Central memory CD8-positive, alpha-beta T cell (primary cell): ENCODE data around the gene C2orf42.
"Not testable (repeated sequence)": the region's sequence is repeated elsewhere in the genome, so short reads cannot be mapped to it uniquely, and the experiment has no call there.

Experiments
- ATAC-seq: fragments of 150-1000 bp; cut with Tn5 transposase; replicated peaks from 2 replicates; pipeline ENCODE4 v1.10.0; 2022; ENCODE audit warnings: mild to moderate bottlenecking, moderate FRiP score, moderate number of reproducible peaks; ENCODE audit not compliant: poor library complexity, severe bottlenecking; ENCODE audit errors: extremely low read depth
- DNase-seq, 2 donors: peaks; one replicate each; pipeline ENCODE4 v3.0.0; 2021; ENCODE audit warnings: low spot score in 2 of 2
- H3K27ac Mint-ChIP-seq: one replicate; pipeline ENCODE4 v1.8.0; 2022; ENCODE audit warnings: low read depth, mild to moderate bottlenecking, moderate library complexity, mixed read lengths
- H3K27me3 Mint-ChIP-seq: one replicate; pipeline ENCODE4 v1.8.0; 2022; ENCODE audit warnings: mixed read lengths
- H3K36me3 Mint-ChIP-seq: one replicate; pipeline ENCODE4 v1.8.0; 2022; ENCODE audit warnings: mild to moderate bottlenecking, moderate library complexity, mixed read lengths; ENCODE audit not compliant: insufficient read depth
- H3K4me1 Mint-ChIP-seq: one replicate; pipeline ENCODE4 v1.8.0; 2022; ENCODE audit warnings: mixed read lengths
- H3K4me3 Mint-ChIP-seq: one replicate; pipeline ENCODE4 v1.8.0; 2022; ENCODE audit warnings: mild to moderate bottlenecking, moderate library complexity, mixed read lengths
- H3K9me3 Mint-ChIP-seq: one replicate; pipeline ENCODE4 v1.8.0; 2022; ENCODE audit warnings: mixed read lengths

The C2orf42 gene

DNA sequence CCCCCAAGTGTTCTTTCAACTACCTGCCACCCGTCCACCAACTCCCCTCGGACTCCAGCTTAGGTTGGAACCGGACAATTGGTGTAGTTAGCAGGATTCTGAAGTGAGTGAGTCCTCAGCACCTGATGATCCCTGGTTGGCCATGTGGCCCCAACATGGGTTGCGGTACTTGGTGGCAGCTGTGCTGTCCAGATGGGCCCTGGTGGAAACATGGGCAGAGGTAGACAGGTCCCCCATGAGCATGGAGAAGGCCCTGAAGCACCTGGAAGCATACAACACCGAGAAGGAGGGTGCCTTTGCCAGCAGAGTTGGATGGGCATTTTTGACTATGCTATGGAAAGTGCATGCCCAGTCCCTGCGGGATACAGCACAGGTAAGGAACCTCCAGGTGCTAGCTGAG lies 11.0 kb upstream of the C2orf42 start:
- no peaks in the 10 kb centered on the region for H3K36me3 Mint-ChIP-seq
- no peak for ATAC-seq
- no peak overlapping the region for H3K4me3 Mint-ChIP-seq
- no peaks in the 10 kb centered on the region for H3K27me3 Mint-ChIP-seq
- no peak for DNase-seq
- H3K4me1 Mint-ChIP-seq, result no peaks in the 10 kb centered on the region
- no peaks in the 10 kb centered on the region for H3K9me3 Mint-ChIP-seq
- H3K27ac Mint-ChIP-seq, result no peak overlapping the region

DNA sequence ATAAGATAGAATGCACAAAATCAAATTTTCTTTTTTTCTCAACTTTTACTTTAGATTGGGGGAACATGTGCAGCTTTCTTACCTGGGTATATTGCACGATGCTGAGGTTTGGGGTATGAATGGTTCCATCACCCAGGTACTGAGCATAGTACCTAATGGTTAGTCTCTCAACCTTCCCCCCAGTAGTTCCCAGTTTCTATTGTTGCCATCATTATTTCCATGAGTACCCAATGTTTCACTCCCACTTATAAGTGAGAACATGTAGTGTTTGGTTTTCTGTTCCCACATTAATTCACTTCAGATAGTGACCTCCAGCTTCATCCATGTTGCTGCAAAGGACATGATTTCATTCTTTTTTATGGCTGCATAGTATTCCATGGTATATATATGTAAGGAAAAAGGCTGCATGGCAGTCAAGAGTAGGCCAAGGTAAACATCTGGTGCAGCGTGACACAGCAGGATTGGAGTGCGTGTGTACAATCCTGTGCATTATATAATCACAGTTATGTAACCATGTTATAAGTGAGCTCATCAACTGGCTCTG lies 10.5 kb upstream of the C2orf42 start:
- no peak for ATAC-seq
- no peaks in the 10 kb centered on the region for H3K27me3 Mint-ChIP-seq
- H3K4me3 Mint-ChIP-seq, result no peak overlapping the region
- no peaks in the 10 kb centered on the region for H3K4me1 Mint-ChIP-seq
- H3K27ac Mint-ChIP-seq, result no peak overlapping the region
- H3K36me3 Mint-ChIP-seq, result no peaks in the 10 kb centered on the region
- DNase-seq, result no peak
- no peaks in the 10 kb centered on the region for H3K9me3 Mint-ChIP-seq

DNA sequence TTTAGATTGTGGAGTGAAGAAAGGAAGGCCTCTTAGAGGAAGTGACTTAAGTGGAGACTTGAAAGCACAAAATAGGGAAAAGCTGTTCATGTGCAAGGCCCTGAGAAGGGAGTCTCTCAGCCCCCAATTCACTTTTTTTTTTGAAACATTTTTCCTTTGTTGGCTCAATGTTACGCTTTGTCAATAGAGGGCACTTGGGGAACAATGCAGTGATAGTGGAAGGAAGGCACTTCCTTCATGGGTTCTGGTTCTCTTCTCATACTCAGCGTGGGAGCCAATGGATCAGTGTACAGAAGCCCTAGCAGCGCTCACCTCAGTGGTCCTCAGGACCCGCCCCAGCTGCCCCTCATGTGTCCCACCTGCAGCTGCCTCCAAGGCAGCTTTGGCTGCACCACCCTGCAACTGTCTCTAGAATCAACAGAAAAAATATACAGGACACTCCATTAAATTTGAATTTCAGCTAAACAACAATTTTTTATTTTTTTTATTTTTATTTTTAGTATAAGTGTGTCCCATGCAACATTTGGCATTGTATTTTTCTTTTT lies 8.6 kb upstream of the C2orf42 start:
- Mint-ChIP-seq H3K27ac (no peak overlapping the region), H3K4me3 (no peak overlapping the region), H3K36me3 (no peaks in the 10 kb centered on the region), H3K4me1 (no peaks in the 10 kb centered on the region), H3K27me3 (no peaks in the 10 kb centered on the region), H3K9me3 (no peaks in the 10 kb centered on the region)
- DNase-seq (no peak), ATAC-seq (no peak)

DNA sequence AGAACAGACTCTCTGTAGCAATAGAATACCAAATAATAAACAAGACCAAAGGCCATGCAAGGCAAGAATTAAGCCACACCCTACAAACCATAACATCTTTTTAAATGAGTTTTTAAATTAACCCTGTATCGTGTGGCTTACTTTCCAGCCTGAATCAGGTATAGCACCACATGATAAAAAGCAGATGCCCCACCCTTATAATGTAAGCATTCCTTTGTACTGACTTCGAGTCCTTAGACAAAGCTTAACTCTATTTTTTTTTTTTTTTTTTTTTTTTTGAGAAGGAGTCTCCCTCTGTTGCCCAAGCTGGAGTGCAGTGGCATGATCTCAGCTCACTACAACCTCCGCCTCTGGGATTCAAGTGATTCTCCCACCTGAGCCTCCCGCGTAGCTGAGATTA lies 1.7 kb upstream of the C2orf42 start:
- no peak for ATAC-seq
- no peak overlapping the region for H3K27ac Mint-ChIP-seq
- no peak for DNase-seq

DNA sequence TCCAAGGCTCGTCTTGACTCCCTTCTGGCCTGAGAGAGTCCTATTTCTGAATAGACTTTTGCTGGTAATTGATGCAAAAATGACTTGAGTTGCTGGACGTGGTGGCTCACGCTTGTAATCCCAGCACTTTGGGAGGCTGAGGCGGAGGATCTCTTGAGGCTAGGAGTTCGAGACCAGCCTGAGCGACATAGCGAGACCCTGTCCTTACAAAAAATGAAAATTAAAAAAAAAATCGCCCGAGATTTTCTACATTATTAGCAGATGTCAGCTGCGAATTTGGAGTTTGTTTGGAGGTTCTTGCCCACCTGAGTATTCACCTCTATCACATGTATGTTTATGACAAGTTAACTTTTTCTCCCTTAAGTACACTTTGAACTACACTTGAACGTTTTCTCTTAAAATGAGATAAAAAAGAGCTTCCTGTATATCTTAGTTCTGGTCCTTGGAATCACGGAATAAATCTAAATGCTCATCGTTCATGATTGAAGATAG lies 471 bp upstream of the C2orf42 start:
- no peak for ATAC-seq
- H3K9me3 Mint-ChIP-seq, result no peaks in the 10 kb centered on the region
- DNase-seq, result no peak
- H3K4me3 Mint-ChIP-seq, result peak overlapping the region; percentile 96
- H3K27ac Mint-ChIP-seq, result peak overlapping the region; percentile 100
- H3K36me3 Mint-ChIP-seq, result peaks cover 18% of the 10 kb centered on the region
- H3K27me3 Mint-ChIP-seq, result no peaks in the 10 kb centered on the region
- H3K4me1 Mint-ChIP-seq, result peaks cover 16% of the 10 kb centered on the region

More for the DNA sequence above, 1.7 kb upstream of the C2orf42 start:
- no peaks in the 10 kb centered on the region for H3K9me3 Mint-ChIP-seq
- H3K4me1 Mint-ChIP-seq, result peaks cover 16% of the 10 kb centered on the region
- no peak overlapping the region for H3K4me3 Mint-ChIP-seq
- peaks cover 18% of the 10 kb centered on the region for H3K36me3 Mint-ChIP-seq
- H3K27me3 Mint-ChIP-seq, result no peaks in the 10 kb centered on the region

DNA sequence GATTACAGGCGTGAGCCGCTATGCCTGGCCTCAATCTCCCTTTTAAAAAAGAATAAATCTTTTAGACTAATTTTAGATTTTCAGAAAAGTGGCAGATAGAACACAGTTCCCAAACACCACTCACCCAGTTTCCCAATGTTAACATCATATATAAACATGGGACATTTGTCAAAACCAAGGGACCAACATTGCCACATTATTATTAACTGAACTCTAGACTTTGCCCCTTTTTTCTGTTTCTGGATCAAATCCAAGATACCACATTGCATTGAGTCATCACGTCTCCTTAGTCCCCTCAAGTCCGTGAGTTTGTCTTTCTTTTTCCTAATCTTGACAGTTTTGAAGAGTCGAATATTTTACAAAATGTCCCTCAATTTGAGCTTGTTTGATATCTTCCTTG lies 2.4 kb downstream of the C2orf42 start:
- Mint-ChIP-seq H3K9me3 (no peaks in the 10 kb centered on the region), H3K4me3 (no peak overlapping the region), H3K4me1 (peaks cover 16% of the 10 kb centered on the region), H3K27ac (no peak overlapping the region), H3K36me3 (peaks cover 18% of the 10 kb centered on the region), H3K27me3 (no peaks in the 10 kb centered on the region)
- no peak for DNase-seq
- ATAC-seq, result no peak

DNA sequence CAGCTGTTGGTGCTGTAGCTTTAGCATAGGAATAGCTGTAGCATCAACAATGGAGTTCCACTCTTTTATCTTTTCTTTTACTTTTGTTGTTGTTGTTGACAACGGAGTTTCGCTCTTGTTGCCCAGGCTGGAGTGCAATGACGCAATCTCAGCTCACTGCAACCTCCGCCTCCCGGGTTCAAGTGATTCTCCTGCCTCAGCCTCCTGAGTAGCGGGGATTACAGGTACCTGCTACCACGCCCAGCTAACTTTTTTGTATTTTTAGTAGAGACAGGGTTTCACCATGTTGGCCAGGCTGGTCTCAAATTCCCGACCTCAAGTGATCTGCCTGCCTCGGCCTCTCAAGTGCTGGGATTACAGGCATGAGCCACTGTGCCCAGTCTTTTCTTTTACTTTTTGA lies 3.6 kb downstream of the C2orf42 start:
- DNase-seq, ATAC-seq, H3K27me3 Mint-ChIP-seq, H3K9me3 Mint-ChIP-seq, H3K4me3 Mint-ChIP-seq, H3K27ac Mint-ChIP-seq: not testable (repeated sequence)
- Mint-ChIP-seq H3K36me3 (peaks cover 19% of the 10 kb centered on the region), H3K4me1 (peaks cover 16% of the 10 kb centered on the region)

DNA sequence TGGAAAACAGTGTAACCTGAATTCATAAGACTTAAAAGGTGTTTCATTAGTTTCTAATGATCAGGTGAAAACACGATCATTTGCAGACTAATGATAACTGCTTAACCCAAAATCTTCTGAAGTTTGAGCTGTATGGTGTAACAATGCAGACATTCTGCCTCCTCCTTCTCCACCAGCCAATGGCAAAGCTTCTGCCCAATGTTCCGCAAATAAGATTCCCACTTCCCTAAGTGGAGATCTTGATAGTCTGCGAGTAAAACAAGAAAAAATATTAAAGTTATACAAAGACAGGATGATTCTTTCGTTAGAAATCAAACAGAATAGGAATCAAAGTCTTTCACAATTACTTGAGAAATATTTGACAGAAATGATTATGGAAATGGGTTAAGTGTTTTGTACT lies 8.1 kb downstream of the C2orf42 start:
- H3K36me3 Mint-ChIP-seq, result peaks cover 10% of the 10 kb centered on the region
- no peak for DNase-seq

DNA sequence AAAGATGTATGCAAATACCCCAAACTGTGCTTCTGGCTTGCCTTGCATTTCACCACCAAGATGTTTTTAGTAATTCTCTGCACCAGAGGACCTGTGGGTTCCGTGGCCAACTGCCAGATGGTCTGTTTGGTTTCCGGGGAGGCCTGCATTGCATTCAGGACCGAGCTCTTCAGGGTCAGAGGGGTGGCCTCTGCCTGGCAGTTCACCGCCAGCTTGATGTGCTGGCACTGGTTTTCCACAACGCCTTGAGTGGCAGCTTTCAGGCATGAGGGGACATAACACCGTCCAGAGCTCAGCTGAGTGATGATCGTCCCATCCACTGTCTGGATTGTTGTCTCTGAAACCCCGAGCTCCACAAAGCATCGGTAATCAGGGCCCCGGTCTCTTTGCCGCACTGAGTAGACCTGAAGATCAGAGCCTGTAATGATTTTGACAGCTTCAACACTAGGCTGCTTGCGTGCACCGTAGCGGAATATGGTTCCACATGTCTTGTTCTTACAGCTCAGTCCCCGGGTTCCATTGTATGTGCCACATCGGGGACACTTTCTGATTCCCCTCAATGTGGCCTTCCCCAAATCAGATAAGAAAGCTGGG lies 9.4 kb downstream of the C2orf42 start:
- H3K27ac Mint-ChIP-seq, result no peak overlapping the region
- no peaks in the 10 kb centered on the region for H3K4me1 Mint-ChIP-seq
- H3K4me3 Mint-ChIP-seq, result no peak overlapping the region
- H3K27me3 Mint-ChIP-seq, result no peaks in the 10 kb centered on the region
- peaks cover 18% of the 10 kb centered on the region for H3K36me3 Mint-ChIP-seq
- H3K9me3 Mint-ChIP-seq, result no peaks in the 10 kb centered on the region
- no peak for ATAC-seq
- no peak for DNase-seq

More for the DNA sequence above, 8.1 kb downstream of the C2orf42 start:
- Mint-ChIP-seq H3K9me3 (no peaks in the 10 kb centered on the region), H3K27ac (no peak overlapping the region), H3K27me3 (no peaks in the 10 kb centered on the region), H3K4me3 (no peak overlapping the region), H3K4me1 (no peaks in the 10 kb centered on the region)
- ATAC-seq, result no peak

DNA sequence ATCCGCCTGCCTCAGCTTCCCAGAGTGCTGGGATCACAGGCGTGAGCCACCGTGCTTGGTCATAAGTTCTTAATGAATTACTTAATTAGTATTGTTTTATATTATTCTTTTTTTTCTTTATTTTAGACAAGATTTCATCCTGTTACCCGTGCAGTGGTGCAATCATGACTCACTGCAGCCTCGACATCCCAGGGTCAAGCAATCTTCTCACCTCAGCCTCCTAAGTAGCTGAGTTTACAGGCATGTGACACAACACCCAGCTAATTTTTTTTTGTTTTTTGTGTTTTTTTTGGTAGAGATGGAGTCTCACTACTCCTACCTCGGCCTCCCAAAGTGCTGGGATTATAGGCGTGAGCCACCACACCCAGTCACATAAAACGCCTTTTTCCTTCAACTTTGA lies 17.3 kb downstream of the C2orf42 start:
- Mint-ChIP-seq H3K27ac (no peak overlapping the region), H3K27me3 (no peaks in the 10 kb centered on the region), H3K4me1 (no peaks in the 10 kb centered on the region), H3K4me3 (no peak overlapping the region), H3K9me3 (no peaks in the 10 kb centered on the region), H3K36me3 (peaks cover 58% of the 10 kb centered on the region)
- DNase-seq (no peak), ATAC-seq (no peak)

DNA sequence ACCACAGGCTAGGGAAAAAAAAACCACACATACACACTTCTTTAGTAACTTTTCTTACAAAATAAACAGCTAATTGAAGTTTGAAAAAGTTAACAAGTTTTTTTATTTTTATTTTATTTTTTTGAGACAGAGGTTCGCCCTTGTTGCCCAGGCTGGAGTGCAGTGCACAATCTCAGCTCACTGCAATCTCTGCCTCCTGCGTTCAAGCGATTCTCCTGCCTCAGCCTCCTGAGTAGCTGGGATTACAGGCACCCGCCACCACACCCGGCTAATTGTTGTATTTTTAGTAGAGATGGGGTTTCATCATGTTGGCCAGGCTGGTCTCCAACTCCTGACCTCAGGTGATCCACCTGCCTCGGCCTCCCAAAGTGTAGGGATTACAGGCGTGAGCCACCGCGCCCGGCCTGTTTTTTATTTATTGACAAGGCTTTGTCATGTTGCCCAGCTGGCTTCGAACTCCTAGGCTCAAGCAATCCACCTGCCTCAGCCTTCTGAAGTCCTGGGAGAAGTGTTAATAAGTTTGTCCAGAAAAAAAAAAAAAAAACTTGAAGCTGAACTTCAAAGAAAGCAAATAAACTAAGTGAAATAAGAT lies 21.1 kb downstream of the C2orf42 start:
- DNase-seq, H3K27me3 Mint-ChIP-seq, H3K9me3 Mint-ChIP-seq, H3K27ac Mint-ChIP-seq, ATAC-seq, H3K4me3 Mint-ChIP-seq, H3K4me1 Mint-ChIP-seq: not testable (repeated sequence)
- peaks cover 67% of the 10 kb centered on the region for H3K36me3 Mint-ChIP-seq

DNA sequence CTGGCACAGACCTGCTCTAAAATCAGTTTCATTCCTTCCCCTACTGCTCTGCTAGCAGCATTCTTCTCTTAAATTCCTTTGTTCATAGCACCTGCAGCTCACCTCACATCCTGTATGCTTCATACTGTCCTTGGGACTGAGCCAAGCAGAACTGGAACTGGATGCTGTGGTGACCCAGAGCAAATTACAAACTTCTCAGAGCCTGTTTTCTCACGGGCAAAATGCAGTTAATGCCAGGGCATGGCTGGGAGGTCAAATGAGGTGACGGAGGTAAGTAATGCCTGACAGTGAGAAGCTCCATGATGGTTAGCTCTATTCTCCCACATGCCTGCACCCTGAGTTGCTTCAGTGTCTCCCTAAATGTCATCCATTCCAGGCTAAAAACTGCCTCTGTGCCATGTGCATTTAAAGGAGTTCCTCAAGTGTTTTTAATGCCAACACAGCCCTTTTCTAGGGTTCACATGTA lies 29.7 kb downstream of the C2orf42 start:
- DNase-seq, result no peak
- Mint-ChIP-seq H3K27me3 (no peaks in the 10 kb centered on the region), H3K4me3 (no peak overlapping the region), H3K27ac (peak overlapping the region; percentile 10), H3K4me1 (no peaks in the 10 kb centered on the region), H3K36me3 (peaks cover 43% of the 10 kb centered on the region), H3K9me3 (no peaks in the 10 kb centered on the region)
- ATAC-seq, result no peak

DNA sequence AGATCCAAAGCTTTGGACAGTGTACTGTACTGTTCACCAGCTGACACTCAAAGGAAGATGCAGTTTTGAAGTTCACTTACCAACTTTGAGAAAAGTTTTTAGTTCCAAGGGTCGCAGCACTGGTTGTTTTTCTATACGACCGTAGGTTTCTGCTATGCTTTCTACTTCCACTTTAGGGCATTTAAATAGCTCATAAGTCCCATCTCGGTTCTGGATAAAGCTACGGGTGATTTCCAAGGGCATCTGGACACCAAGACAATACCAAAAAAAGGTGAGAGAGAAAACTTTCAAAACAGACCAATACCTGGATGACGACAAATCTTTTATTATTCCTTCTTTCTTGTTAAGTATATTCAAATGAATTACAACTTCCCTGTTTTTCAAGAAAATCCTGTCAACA lies 30.3 kb downstream of the C2orf42 start:
- Mint-ChIP-seq H3K27ac (peak overlapping the region; percentile 10), H3K4me1 (no peaks in the 10 kb centered on the region), H3K36me3 (peaks cover 43% of the 10 kb centered on the region), H3K9me3 (no peaks in the 10 kb centered on the region), H3K27me3 (no peaks in the 10 kb centered on the region), H3K4me3 (no peak overlapping the region)
- DNase-seq (no peak), ATAC-seq (no peak)
